Activated CD8-positive, alpha-beta T cell treated with anti-CD3 and anti-CD28 coated beads for 36 hours (primary cell): ENCODE measurements around the gene CLDN16. TPM values are rescaled to one million over a fixed set of nuclear protein-coding genes. Genes with fewer than 3 reads are reported as not detected.

ENCODE experiments used
- ATAC-seq: fragments of 200-7000 bp; cut with Tn5 transposase; one replicate; pipeline ENCODE4 v1.10.0; 2021; ENCODE audit warnings: mild to moderate bottlenecking, moderate library complexity
- CTCF ChIA-PET: fragments of 350-600 bp; sonication (Branson Sonifier 250); formaldehyde crosslinking; loops from one replicate; lab custom pipeline; 2021; ENCODE audit warnings: antibody characterized with exemption; lab: Charles Lee
- POLR2A ChIA-PET: fragments of 350-600 bp; sonication (Branson Sonifier 250); formaldehyde crosslinking; loops from one replicate; lab custom pipeline; 2021; ENCODE audit warnings: antibody characterized with exemption; lab: Charles Lee
- DNase-seq: peaks from one replicate; pipeline ENCODE4 v3.0.0-alpha.2; 2020
- H3K27ac Mint-ChIP-seq: one replicate; pipeline ENCODE4 v1.8.0; 2021; ENCODE audit warnings: mild to moderate bottlenecking, mixed read lengths
- H3K27me3 Mint-ChIP-seq: one replicate; pipeline ENCODE4 v1.8.0; 2021; ENCODE audit warnings: mixed read lengths
- H3K36me3 Mint-ChIP-seq: one replicate; pipeline ENCODE4 v1.8.0; 2021; ENCODE audit warnings: low read depth, mixed read lengths
- H3K4me1 Mint-ChIP-seq: one replicate; pipeline ENCODE4 v1.8.0; 2021; ENCODE audit warnings: low read depth, mixed read lengths
- H3K4me3 Mint-ChIP-seq: one replicate; pipeline ENCODE4 v1.8.0; 2021; ENCODE audit warnings: mild to moderate bottlenecking, moderate library complexity, mixed read lengths
- H3K9me3 Mint-ChIP-seq: one replicate; pipeline ENCODE4 v1.8.0; 2021; ENCODE audit warnings: mixed read lengths
- CTCF ChIP-seq: fragments of 200-600 bp; IDR thresholded peaks from one replicate; pipeline ENCODE4 v1.8.0; 2022; ENCODE audit warnings: antibody characterized with exemption, mild to moderate bottlenecking
- intact Hi-C: fragments of 100-400 bp; cut with micrococcal nuclease; formaldehyde crosslinking; loops from one replicate; pipeline ENCODE4 v1.10.0; 2022
- total RNA-seq, 2 experiments: library from RNA; stranded (reverse); gene quantifications; one replicate each; pipeline ENCODE4 v1.2.3, GENCODE V29; 2021

Gene CLDN16
- total RNA-seq, 2 experiments from 2014 or later: not detected

- Mint-ChIP-seq H3K27me3 (peaks cover 5% of the 10 kb centered on the region), H3K27ac (no peak overlapping the region), H3K9me3 (no peaks in the 10 kb centered on the region), H3K36me3 (no peaks in the 10 kb centered on the region), H3K4me3 (no peak overlapping the region), H3K4me1 (no peaks in the 10 kb centered on the region)
- DNase-seq (no peak), ATAC-seq (no peak)
- ChIA-PET POLR2A (no interaction called here), CTCF (no interaction called here)
- intact Hi-C loops: no loop called here
- no peak for TF ChIP-seq CTCF
These were observed 21.8 kb upstream of the CLDN16 start for GRCh38 chr3:190366133-190366532.

GRCh38 chr3:190368881-190369280 is 19.1 kb upstream of the CLDN16 start:
- H3K4me1 Mint-ChIP-seq: no peaks in the 10 kb centered on the region
- H3K27me3 Mint-ChIP-seq: peaks cover 5% of the 10 kb centered on the region

DNA sequence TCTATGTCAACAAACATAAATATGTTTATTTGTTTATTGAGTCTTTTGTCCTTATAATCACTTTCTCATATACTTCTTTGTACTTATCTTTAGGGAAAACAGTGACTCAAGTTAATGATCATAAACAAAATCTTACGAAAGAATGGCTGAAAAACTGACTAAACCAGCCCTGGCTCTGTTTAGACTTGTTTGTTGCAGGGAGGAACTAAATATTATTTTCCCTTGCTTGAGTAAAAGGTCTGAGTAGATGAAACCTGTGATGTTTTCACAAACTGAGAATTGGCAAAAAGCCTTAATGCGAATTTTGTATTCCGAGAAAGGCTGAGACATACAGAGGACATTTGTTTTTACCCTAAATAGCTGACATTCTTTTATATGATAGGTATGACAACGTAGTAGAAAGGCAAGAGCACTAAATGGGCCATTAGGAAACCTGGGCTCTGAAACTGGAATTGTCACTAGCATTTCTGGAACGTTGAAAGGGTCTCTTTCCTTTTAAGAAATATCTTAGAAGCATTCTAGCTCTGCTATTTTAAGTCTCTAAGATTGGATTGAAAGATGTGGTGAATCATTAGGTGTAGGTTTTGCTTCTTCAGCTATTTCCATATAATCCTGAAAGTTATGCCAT is 18.2 kb upstream of the CLDN16 start:
- Mint-ChIP-seq H3K4me1 (no peaks in the 10 kb centered on the region), H3K27ac (no peak overlapping the region), H3K4me3 (no peak overlapping the region), H3K9me3 (no peaks in the 10 kb centered on the region), H3K36me3 (no peaks in the 10 kb centered on the region), H3K27me3 (peaks cover 5% of the 10 kb centered on the region)
- no peak for DNase-seq
- ChIA-PET POLR2A (no interaction called here), CTCF (interaction anchor here (0.7 kb wide), 1 partner anchor 9 kb away, joined by 3 read pairs; no protein-coding TSS in a partner anchor)
- ATAC-seq: no peak
- intact Hi-C loops: no loop called here
- TF ChIP-seq CTCF: no peak

More at GRCh38 chr3:190368881-190369280, 19.1 kb upstream of the CLDN16 start:
- ATAC-seq (no peak), DNase-seq (no peak)
- intact Hi-C loops: no loop called here
- H3K9me3 Mint-ChIP-seq: no peaks in the 10 kb centered on the region
- TF ChIP-seq CTCF: no peak
- POLR2A ChIA-PET: no interaction called here
- H3K4me3 Mint-ChIP-seq: no peak overlapping the region
- no peak overlapping the region for H3K27ac Mint-ChIP-seq
- no peaks in the 10 kb centered on the region for H3K36me3 Mint-ChIP-seq
- CTCF ChIA-PET: no interaction called here

DNA sequence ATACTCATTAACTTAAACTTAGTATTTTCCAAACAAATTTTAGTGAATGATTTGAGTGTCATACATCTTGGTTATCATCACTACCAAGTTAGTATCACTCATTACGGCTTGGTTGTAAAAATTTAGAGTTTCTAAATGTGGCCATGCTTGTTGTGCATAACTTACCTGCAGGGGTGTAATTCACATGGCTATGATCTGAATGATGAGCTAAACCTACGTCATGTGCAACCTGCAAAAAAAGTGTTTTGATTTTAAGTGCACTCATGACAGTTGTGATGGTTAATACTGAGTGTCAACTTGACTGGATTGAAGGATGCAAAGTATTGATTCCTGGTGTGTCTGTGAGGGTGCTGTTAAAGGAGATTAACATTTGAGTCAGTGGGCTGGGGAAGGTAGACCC is 17.6 kb upstream of the CLDN16 start:
- Mint-ChIP-seq H3K27ac (no peak overlapping the region), H3K9me3 (no peaks in the 10 kb centered on the region), H3K4me1 (no peaks in the 10 kb centered on the region), H3K27me3 (peaks cover 8% of the 10 kb centered on the region), H3K36me3 (no peaks in the 10 kb centered on the region), H3K4me3 (no peak overlapping the region)
- ATAC-seq (no peak), DNase-seq (no peak)
- no peak for TF ChIP-seq CTCF
- intact Hi-C loops: no loop called here
- POLR2A ChIA-PET: no interaction called here
- CTCF ChIA-PET: interaction anchor here (0.7 kb wide), 1 partner anchor 10 kb away, joined by 3 read pairs; no protein-coding TSS in a partner anchor

- Mint-ChIP-seq H3K9me3 (no peaks in the 10 kb centered on the region), H3K27ac (no peak overlapping the region), H3K4me1 (no peaks in the 10 kb centered on the region), H3K4me3 (no peak overlapping the region), H3K27me3 (peaks cover 12% of the 10 kb centered on the region), H3K36me3 (no peaks in the 10 kb centered on the region)
- ChIA-PET POLR2A (no interaction called here), CTCF (no interaction called here)
- intact Hi-C loops: no loop called here
- no peak for DNase-seq
- no peak for ATAC-seq
- no peak for TF ChIP-seq CTCF
These were observed 16.8 kb upstream of the CLDN16 start for GRCh38 chr3:190371152-190371551.
